ENCODE data around the gene DDAH1.
"Not testable (repeated sequence)": the region's sequence is repeated elsewhere in the genome, so short reads cannot be mapped to it uniquely, and the experiment has no call there.

DDAH1 gene

DNA sequence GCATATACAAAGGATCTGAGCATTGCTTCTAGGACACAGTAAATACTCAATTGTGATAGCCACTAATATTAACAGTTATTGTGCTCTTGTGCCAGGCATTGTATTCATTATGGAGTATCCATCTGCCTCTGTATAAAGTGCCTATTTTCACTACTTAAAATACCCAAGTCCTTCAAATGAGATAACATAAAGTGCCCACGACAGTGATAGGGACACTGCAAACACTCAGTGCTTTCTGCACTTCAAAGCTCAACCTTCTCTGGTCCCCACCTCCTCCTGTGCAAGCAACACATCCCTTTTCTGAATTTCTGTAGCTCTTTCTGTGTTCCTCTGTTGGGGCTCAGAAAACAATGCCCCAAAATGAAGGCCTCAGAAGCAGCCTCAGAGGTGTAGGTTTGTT, 6.6 kb upstream of the DDAH1 start:
- no peak overlapping the region for H3K4me3 ChIP-seq (ENCODE audit: insufficient read depth, low read depth, low read length)
- no peaks in the 10 kb centered on the region for H3K9me3 ChIP-seq (ENCODE audit: control insufficient read depth, low read length)
- H3K27ac ChIP-seq (ENCODE audit: insufficient read depth, low read depth, low read length, poor library complexity, severe bottlenecking) = no peak overlapping the region
- no peaks in the 10 kb centered on the region for H3K27me3 ChIP-seq (ENCODE audit: control insufficient read depth, insufficient read depth, low read length, poor library complexity, severe bottlenecking)
- WGBS, 2 experiments = 9 to 21% methylated on average over 1 of the region's 1 CpG
- H3K4me1 ChIP-seq (ENCODE audit: control insufficient read depth, insufficient read depth, low read length) = no peaks in the 10 kb centered on the region
- no peaks in the 10 kb centered on the region for H3K36me3 ChIP-seq (ENCODE audit: control insufficient read depth, insufficient read depth, low read length)

DNA sequence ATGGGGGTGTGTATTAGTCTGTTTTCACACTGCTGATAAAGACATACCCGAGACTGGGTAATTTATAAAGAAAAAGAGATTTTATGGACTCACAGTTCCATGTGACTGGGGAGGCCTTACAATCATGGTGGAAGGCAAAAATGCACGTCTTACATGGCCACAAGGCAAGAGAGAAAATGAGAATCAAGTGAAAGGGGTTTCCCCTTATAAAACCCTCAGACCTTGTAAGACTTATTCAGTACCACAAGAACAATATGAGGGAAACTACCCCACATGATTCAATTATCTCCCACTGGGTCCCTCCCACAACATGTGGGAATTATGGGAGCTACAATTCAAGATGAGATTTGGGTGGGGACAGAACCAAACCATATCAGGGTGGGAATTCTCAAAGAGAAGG, 5.2 kb upstream of the DDAH1 start:
- H3K27ac ChIP-seq (ENCODE audit: insufficient read depth, low read depth, low read length, poor library complexity, severe bottlenecking); H3K4me1 ChIP-seq (ENCODE audit: control insufficient read depth, insufficient read depth, low read length); H3K9me3 ChIP-seq (ENCODE audit: control insufficient read depth, low read length); H3K36me3 ChIP-seq (ENCODE audit: control insufficient read depth, insufficient read depth, low read length); H3K4me3 ChIP-seq (ENCODE audit: insufficient read depth, low read depth, low read length): not testable (repeated sequence)
- H3K27me3 ChIP-seq (ENCODE audit: control insufficient read depth, insufficient read depth, low read length, poor library complexity, severe bottlenecking) = peaks cover 13% of the 10 kb centered on the region
- 88 to 91% methylated on average over 2 of the region's 2 CpGs for WGBS, 2 experiments

- WGBS, 2 experiments = 93 to 96% methylated on average over 3 of the region's 3 CpGs
- Histone ChIP-seq H3K27ac (ENCODE audit: insufficient read depth, low read depth, low read length, poor library complexity, severe bottlenecking) (no peak overlapping the region), H3K27me3 (ENCODE audit: control insufficient read depth, insufficient read depth, low read length, poor library complexity, severe bottlenecking) (peaks cover 34% of the 10 kb centered on the region), H3K36me3 (ENCODE audit: control insufficient read depth, insufficient read depth, low read length) (no peaks in the 10 kb centered on the region), H3K9me3 (ENCODE audit: control insufficient read depth, low read length) (no peaks in the 10 kb centered on the region), H3K4me1 (ENCODE audit: control insufficient read depth, insufficient read depth, low read length) (no peaks in the 10 kb centered on the region), H3K4me3 (ENCODE audit: insufficient read depth, low read depth, low read length) (no peak overlapping the region)
Measured at GRCh38 chr1:85467929-85468540, 3.1 kb upstream of the DDAH1 start.

GRCh38 chr1:85467036-85467435, 2.1 kb upstream of the DDAH1 start:
- no peak overlapping the region for H3K27ac ChIP-seq (ENCODE audit: insufficient read depth, low read depth, low read length, poor library complexity, severe bottlenecking)
- no peaks in the 10 kb centered on the region for H3K36me3 ChIP-seq (ENCODE audit: control insufficient read depth, insufficient read depth, low read length)
- H3K4me1 ChIP-seq (ENCODE audit: control insufficient read depth, insufficient read depth, low read length) = no peaks in the 10 kb centered on the region
- 94 to 100% methylated on average over 3 to 5 of the region's 5 CpGs for WGBS, 2 experiments
- H3K9me3 ChIP-seq (ENCODE audit: control insufficient read depth, low read length) = no peaks in the 10 kb centered on the region
- peaks cover 40% of the 10 kb centered on the region for H3K27me3 ChIP-seq (ENCODE audit: control insufficient read depth, insufficient read depth, low read length, poor library complexity, severe bottlenecking)
- H3K4me3 ChIP-seq (ENCODE audit: insufficient read depth, low read depth, low read length) = no peak overlapping the region

DNA sequence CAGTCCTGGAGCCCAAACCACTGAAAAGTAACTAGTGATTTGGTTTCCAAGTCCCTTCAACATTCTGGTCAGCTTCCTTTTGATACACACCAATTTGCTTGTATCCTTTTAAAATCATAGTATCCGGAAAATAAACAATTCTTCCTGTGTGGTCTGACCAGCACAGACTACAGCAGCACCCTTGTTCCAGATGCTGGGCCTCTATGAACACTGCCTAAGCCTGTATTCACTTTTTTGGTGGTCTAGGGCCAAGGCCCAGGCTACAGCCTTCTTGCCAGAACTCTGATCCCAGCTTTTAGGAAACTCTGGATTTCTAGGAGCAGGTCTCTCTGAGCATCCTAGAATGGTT, 801 bp upstream of the DDAH1 start:
- Histone ChIP-seq H3K36me3 (ENCODE audit: control insufficient read depth, insufficient read depth, low read length) (no peaks in the 10 kb centered on the region), H3K27ac (ENCODE audit: insufficient read depth, low read depth, low read length, poor library complexity, severe bottlenecking) (no peak overlapping the region), H3K27me3 (ENCODE audit: control insufficient read depth, insufficient read depth, low read length, poor library complexity, severe bottlenecking) (peaks cover 40% of the 10 kb centered on the region), H3K4me3 (ENCODE audit: insufficient read depth, low read depth, low read length) (no peak overlapping the region), H3K9me3 (ENCODE audit: control insufficient read depth, low read length) (no peaks in the 10 kb centered on the region), H3K4me1 (ENCODE audit: control insufficient read depth, insufficient read depth, low read length) (no peaks in the 10 kb centered on the region)
- WGBS, 2 experiments = 84 to 93% methylated on average over 1 of the region's 1 CpG

DNA sequence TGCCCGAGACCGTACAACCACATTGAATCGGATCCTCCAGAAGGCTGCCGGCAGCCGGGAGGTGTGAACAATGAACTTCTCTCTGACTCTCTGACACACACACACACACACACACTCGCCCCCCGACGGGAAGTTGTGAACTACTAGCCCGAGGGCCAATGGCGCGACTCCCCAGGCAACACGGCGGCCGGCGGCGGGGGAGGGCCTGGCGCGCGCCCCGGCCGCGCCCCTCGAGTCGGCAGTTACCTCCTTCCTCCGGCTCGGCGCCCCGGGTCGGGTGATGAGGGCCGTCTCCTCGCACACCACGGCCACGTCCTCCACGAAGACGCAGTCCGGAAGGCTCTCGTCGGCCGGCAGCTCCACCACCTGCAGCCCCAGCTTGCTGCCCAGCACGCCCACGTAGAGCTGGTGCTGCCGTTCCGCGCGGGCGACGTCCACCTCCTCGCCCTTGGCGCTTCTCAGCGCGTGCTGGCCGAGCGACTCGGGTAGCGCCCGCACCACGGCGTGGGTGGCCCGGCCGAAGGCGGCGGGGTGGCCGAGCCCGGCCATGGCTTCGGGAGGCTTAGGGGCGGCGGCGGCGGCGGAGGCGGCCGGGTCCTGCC, 361 bp downstream of the DDAH1 start:
- Histone ChIP-seq H3K4me3 (ENCODE audit: insufficient read depth, low read depth, low read length) (peak overlapping the region; percentile 51), H3K9me3 (ENCODE audit: control insufficient read depth, low read length) (no peaks in the 10 kb centered on the region), H3K27ac (ENCODE audit: insufficient read depth, low read depth, low read length, poor library complexity, severe bottlenecking) (no peak overlapping the region), H3K27me3 (ENCODE audit: control insufficient read depth, insufficient read depth, low read length, poor library complexity, severe bottlenecking) (peaks cover 40% of the 10 kb centered on the region), H3K4me1 (ENCODE audit: control insufficient read depth, insufficient read depth, low read length) (no peaks in the 10 kb centered on the region), H3K36me3 (ENCODE audit: control insufficient read depth, insufficient read depth, low read length) (no peaks in the 10 kb centered on the region)
- 0 to 1% methylated on average over 72 of the region's 72 CpGs for WGBS, 2 experiments

DNA sequence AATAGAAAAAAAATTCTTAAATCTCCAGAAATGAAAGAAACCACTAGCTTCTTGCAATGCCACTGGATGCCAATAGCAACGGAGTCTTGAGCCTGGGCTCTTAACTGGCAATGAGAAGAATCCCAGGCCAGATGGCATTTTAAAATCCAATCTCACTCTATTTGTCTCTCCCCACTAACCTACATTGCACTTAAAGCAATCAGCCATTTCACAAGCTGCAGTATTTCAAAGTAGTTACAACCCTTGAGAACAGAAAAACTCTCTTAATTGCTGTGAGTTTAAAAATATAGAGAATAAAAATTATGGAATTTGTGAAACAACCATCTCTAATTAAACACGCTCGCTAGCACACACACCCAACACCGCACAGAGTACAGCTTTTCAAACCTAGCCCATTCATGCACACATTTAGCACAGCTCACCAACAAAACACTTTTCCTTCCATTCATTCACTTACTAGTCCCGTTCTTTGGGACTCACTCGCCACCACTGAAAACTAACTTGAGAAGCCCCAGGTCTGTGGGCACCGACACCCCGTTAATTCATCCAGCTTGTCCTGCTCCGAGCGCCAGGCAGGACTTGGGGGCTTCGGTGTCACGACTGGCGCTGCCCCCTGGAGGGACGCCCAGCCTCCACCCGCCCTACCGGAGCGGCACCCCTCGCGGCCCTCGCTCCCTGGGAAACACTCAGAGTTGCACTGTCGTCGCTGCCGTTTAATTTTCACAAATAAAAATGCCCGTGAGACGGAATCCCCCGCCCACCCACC, 1.0 kb downstream of the DDAH1 start:
- peak overlapping the region; percentile 51 for H3K4me3 ChIP-seq (ENCODE audit: insufficient read depth, low read depth, low read length)
- no peaks in the 10 kb centered on the region for H3K4me1 ChIP-seq (ENCODE audit: control insufficient read depth, insufficient read depth, low read length)
- no peak overlapping the region for H3K27ac ChIP-seq (ENCODE audit: insufficient read depth, low read depth, low read length, poor library complexity, severe bottlenecking)
- 10% methylated on average over 26 of the region's 26 CpGs for WGBS, 2 experiments
- peaks cover 40% of the 10 kb centered on the region for H3K27me3 ChIP-seq (ENCODE audit: control insufficient read depth, insufficient read depth, low read length, poor library complexity, severe bottlenecking)
- H3K9me3 ChIP-seq (ENCODE audit: control insufficient read depth, low read length) = no peaks in the 10 kb centered on the region
- H3K36me3 ChIP-seq (ENCODE audit: control insufficient read depth, insufficient read depth, low read length) = no peaks in the 10 kb centered on the region

GRCh38 chr1:85462931-85463649, 1.9 kb downstream of the DDAH1 start:
- Histone ChIP-seq H3K4me1 (ENCODE audit: control insufficient read depth, insufficient read depth, low read length) (no peaks in the 10 kb centered on the region), H3K36me3 (ENCODE audit: control insufficient read depth, insufficient read depth, low read length) (no peaks in the 10 kb centered on the region), H3K27me3 (ENCODE audit: control insufficient read depth, insufficient read depth, low read length, poor library complexity, severe bottlenecking) (peaks cover 40% of the 10 kb centered on the region), H3K9me3 (ENCODE audit: control insufficient read depth, low read length) (no peaks in the 10 kb centered on the region), H3K4me3 (ENCODE audit: insufficient read depth, low read depth, low read length) (no peak overlapping the region), H3K27ac (ENCODE audit: insufficient read depth, low read depth, low read length, poor library complexity, severe bottlenecking) (no peak overlapping the region)
- WGBS, 2 experiments = 69 to 82% methylated on average over 3 to 4 of the region's 4 CpGs

- Histone ChIP-seq H3K4me1 (ENCODE audit: control insufficient read depth, insufficient read depth, low read length) (no peaks in the 10 kb centered on the region), H3K9me3 (ENCODE audit: control insufficient read depth, low read length) (no peaks in the 10 kb centered on the region), H3K4me3 (ENCODE audit: insufficient read depth, low read depth, low read length) (no peak overlapping the region), H3K36me3 (ENCODE audit: control insufficient read depth, insufficient read depth, low read length) (no peaks in the 10 kb centered on the region), H3K27me3 (ENCODE audit: control insufficient read depth, insufficient read depth, low read length, poor library complexity, severe bottlenecking) (peaks cover 40% of the 10 kb centered on the region), H3K27ac (ENCODE audit: insufficient read depth, low read depth, low read length, poor library complexity, severe bottlenecking) (no peak overlapping the region)
- WGBS, 2 experiments = 63 to 69% methylated on average over 4 to 5 of the region's 5 CpGs
Measured at GRCh38 chr1:85461216-85461918, 3.6 kb downstream of the DDAH1 start.

Data from ectodermal cell (in vitro differentiated cells).